ENCODE data around the gene MOB3B.
"Not testable (repeated sequence)": the region's sequence is repeated elsewhere in the genome, so short reads cannot be mapped to it uniquely, and the experiment has no call there.

Gene MOB3B

GRCh38 chr9:27506981-27507380 lies 22.6 kb downstream of the MOB3B start:
- no peak for DNase-seq (ENCODE audit: low read depth, low spot score)
- no peak for TF ChIP-seq CTCF (IDR thresholded peaks at IDR 0.05; ENCODE audit: insufficient read depth, low read length, missing control alignments)
- H3K4me3 ChIP-seq (ENCODE audit: low read depth, low read length): no peak overlapping the region
- ChIA-PET CTCF (no interaction called here), POLR2A (no interaction called here)

- POLR2A ChIA-PET: no interaction called here
These were observed 23.9 kb downstream of the MOB3B start for GRCh38 chr9:27505744-27506161.

GRCh38 chr9:27504259-27504658 lies 25.4 kb downstream of the MOB3B start:
- POLR2A ChIA-PET: no interaction called here
- no peak for TF ChIP-seq CTCF (IDR thresholded peaks at IDR 0.05; ENCODE audit: insufficient read depth, low read length, missing control alignments)
- CTCF ChIA-PET: no interaction called here

More at GRCh38 chr9:27505744-27506161, 23.9 kb downstream of the MOB3B start:
- CTCF ChIA-PET: no interaction called here
- H3K4me3 ChIP-seq (ENCODE audit: low read depth, low read length): no peak overlapping the region
- TF ChIP-seq CTCF (IDR thresholded peaks at IDR 0.05; ENCODE audit: insufficient read depth, low read length, missing control alignments): no peak
- DNase-seq (ENCODE audit: low read depth, low spot score): no peak

GRCh38 chr9:27503623-27504022 lies 26.0 kb downstream of the MOB3B start:
- ChIA-PET POLR2A (no interaction called here), CTCF (no interaction called here)
- TF ChIP-seq CTCF (IDR thresholded peaks at IDR 0.05; ENCODE audit: insufficient read depth, low read length, missing control alignments): no peak
- DNase-seq (ENCODE audit: low read depth, low spot score): no peak
- no peak overlapping the region for H3K4me3 ChIP-seq (ENCODE audit: low read depth, low read length)

More at GRCh38 chr9:27504259-27504658, 25.4 kb downstream of the MOB3B start:
- DNase-seq (ENCODE audit: low read depth, low spot score): no peak
- no peak overlapping the region for H3K4me3 ChIP-seq (ENCODE audit: low read depth, low read length)

GRCh38 chr9:27500902-27501301 lies 28.7 kb downstream of the MOB3B start:
- CTCF ChIA-PET; POLR2A ChIA-PET; DNase-seq (ENCODE audit: low read depth, low spot score); H3K4me3 ChIP-seq (ENCODE audit: low read depth, low read length): not testable (repeated sequence)

GRCh38 chr9:27499451-27499850 lies 30.2 kb downstream of the MOB3B start:
- DNase-seq (ENCODE audit: low read depth, low spot score): no peak
- ChIA-PET CTCF (interaction anchor here (1.2 kb wide), 1 partner anchor 48 kb away, joined by 3 read pairs; no protein-coding TSS in a partner anchor), POLR2A (no interaction called here)
- no peak for TF ChIP-seq CTCF (IDR thresholded peaks at IDR 0.05; ENCODE audit: insufficient read depth, low read length, missing control alignments)
- no peak overlapping the region for H3K4me3 ChIP-seq (ENCODE audit: low read depth, low read length)

GRCh38 chr9:27497883-27498417 lies 31.7 kb downstream of the MOB3B start:
- DNase-seq (ENCODE audit: low read depth, low spot score): no peak
- H3K4me3 ChIP-seq (ENCODE audit: low read depth, low read length): no peak overlapping the region
- no peak for TF ChIP-seq CTCF (IDR thresholded peaks at IDR 0.05; ENCODE audit: insufficient read depth, low read length, missing control alignments)
- CTCF ChIA-PET: no interaction called here
- POLR2A ChIA-PET: no interaction called here

Measured in AG04449 (cell line).